HuH-7.5 (cell line): ENCODE measurements around the gene CELF4.

ENCODE experiments used
- DNase-seq: peaks from one replicate; pipeline ENCODE4 v3.0.0; 2011; ENCODE audit warnings: low spot score

CELF4 gene

DNA sequence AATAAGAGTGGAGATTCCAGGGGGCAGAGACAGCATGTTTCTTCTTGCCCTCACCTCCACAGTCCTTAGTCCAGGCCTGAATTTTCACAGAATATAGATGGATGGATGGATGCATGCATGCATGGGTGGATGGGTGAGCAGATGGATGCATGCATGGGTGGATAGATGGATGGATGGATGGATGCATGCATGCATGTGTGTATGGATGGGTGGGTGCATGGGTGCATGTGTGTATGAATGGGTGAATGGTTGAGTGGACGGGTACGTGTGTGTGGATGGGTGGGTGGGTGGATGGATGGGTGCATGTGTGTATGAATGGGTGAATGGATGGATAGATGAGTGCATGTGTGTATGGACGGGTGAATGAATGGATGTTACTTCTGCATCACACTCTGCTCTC lies 153.3 kb downstream of the CELF4 start:
- no peak for DNase-seq

DNA sequence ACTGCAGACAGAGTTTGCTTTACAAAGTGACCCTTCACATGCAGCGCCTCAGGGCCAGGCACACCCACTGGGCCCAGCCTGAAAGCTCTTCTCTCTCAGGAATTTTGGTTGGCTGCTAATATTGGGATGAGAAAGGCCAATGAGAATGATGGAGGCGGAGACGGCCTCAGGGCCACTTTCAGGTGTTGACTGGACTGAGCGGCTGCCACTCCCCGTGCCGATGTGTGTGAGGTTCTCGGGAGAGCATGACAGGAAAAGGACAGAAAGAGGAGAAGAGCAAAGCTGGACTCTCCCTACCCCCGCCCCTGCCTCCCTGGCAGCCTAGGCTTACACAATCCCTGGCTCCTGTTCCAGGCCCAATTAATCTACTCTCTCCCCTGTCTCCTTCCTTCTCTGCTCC lies 155.7 kb downstream of the CELF4 start:
- DNase-seq = no peak

DNA sequence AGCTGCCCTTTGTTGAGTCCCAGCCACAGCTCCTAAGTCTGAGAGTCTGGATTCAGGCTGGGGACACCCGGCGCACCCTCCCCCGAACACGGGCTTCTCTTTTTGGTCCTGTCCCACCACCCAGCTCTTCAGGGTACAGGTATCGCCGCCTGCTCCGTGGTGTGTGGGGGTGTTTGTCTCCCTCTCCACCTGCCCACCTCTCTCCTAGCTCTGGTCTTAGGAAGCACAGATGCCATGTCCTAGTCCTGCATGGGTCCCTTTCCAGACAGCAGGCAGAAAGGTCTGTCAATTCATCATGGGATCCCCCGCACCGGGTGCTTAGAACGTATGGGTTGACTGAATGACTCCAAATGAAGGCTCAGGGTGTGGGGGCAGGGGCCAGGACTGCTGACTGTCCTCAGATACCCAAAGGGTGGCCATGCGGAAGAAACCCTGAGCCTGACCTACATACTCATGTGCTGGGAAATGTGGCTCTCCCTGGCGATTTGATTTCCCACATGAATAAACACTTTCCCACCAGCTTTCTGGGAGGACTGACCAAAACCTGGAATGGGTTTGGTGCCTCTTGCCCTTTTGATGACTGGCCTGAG lies 156.8 kb downstream of the CELF4 start:
- no peak for DNase-seq

DNA sequence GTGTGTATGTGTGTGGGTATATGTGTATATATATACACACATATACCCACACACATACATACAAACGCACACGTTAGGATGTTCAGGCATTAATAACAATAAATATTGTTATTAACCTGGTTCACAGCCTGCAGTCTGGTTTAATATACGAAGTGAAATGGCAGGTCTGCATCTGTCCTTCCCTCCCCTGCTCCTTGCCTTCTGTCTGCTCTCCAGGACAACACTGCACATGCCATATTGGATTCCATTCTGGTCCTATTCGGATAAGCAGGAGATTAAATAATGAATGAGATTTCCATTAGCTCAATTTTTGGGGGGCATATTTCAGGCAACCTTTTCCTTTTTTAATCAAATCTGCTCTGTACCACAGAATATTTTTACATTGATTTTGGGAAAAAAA lies 158.0 kb downstream of the CELF4 start:
- no peak for DNase-seq

DNA sequence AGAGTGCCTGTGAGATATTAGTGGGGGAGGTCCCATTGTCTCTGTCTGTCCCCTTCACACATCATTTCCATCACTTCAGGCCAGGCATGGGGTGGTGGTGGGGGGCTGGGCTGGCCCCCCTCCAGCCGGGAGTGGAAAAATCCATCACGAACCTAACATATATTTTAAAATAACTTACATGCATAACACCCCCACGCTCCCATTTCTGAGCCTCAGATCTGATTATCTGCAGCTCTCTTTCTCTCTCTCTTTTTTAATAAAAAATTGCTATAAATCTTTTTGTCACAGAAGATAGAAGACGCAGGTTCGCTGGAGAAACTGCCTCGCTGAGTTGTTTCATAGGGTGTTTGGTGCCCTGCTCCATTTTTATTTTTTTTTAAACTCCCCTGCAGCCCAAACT lies 159.8 kb downstream of the CELF4 start:
- no peak for DNase-seq

DNA sequence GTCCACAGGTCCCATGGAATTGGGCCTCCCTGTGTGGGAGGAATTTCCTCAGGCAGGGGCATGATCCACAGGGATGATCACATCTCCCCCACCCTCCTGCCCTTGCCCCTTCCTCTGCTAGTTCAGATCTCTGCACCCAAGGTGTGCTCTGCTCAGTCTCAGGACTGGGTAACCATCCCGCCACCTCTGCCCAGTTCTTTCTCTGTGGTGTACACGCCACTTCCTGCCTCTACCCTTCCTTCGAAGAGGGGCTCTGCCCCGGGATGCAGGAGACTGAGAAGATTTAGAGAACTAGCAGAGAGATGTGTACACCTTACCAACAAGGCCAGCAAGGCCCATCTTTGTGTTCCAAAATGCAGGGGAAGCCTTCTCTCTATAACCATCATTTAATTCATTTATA lies 160.4 kb downstream of the CELF4 start:
- no peak for DNase-seq

DNA sequence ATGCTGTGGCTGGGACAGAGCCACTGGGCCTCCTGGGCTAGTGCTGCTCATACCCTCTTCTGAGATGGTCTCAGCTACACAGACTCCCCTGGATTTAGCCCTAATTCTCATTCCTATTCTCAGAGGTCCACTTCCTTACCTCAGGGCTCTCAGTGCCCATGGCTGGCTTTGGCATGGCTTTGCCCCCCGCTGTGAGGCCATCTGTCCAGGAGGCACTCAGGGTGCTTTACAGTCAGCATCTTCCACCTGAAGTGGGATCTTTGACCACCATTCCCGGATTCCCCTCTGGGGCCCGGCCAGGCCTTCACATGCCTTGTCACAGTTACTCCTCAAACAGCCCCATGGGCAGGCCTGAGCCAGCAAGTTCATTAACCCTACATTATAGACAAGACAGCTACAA lies 161.8 kb downstream of the CELF4 start:
- DNase-seq = no peak

DNA sequence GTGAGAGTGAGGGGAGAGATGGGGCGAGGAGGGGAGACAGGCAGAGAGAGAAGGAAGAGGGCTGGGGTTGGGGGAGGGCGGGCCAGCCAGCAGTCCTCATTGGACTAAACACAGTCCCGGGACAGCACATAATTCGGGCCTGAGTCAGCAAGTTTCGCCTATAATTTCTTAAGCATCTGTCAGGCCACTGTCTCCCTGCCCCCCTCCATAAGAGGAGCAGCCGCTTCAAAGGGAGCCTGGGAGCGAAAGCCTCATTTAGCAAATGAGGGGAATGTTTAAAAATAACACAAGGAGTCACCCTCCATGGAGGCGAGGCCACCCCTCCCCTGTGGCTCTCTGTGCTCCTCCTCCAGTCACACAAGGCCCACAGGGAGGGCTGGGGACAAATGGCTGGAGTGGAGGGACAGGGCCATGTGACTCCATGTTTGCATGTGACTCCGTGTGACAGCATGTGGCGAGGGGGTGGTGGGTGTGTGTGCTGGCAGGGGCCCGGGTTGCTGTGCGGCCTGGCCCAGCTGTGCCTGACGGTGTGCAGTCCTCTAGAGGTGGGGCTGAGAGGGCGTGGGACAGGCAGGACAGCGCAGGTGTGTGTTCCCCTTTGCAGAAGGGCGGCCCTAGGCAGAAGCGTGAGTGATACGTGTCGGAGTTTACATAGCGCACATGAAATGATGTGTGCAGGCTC lies 162.4 kb downstream of the CELF4 start:
- no peak for DNase-seq

DNA sequence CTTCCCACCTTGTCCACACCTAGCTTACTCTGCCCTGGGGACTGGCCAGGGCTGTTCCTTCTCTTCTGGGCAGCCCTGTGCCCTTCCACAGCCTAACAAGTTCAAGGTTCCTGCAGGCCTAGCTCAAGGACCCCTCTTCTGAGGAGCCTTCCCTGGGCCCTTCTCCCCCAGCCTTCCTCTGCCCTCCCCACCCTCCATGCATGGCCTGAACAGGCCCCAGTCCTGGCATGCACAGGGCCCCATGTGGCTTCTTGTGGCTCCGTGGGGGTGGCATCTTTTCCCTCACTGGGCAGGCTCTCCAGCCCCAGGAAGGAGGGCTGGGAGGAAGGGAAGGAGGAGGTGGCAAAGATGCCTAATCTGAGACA lies 162.9 kb downstream of the CELF4 start:
- DNase-seq = no peak

DNA sequence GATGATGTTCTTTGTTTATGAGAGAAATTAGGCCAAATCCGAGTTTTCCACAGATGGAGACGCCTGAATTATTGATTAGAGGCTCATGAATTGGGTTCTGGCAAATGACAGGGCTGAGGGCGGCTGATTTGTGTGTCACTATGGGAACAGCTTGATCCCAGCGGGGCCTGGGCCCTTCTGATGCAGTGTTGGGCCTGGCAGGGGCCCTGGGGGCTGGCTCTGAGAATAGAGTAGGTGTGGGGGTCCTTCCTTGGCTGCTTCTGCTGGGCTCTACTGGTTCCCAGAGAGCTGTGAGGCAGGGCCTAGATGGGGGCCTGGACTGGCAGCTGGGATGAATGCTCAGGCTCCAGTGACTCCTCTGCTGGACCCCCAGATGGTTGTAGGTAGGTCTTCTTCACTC lies 164.8 kb downstream of the CELF4 start:
- DNase-seq = no peak

DNA sequence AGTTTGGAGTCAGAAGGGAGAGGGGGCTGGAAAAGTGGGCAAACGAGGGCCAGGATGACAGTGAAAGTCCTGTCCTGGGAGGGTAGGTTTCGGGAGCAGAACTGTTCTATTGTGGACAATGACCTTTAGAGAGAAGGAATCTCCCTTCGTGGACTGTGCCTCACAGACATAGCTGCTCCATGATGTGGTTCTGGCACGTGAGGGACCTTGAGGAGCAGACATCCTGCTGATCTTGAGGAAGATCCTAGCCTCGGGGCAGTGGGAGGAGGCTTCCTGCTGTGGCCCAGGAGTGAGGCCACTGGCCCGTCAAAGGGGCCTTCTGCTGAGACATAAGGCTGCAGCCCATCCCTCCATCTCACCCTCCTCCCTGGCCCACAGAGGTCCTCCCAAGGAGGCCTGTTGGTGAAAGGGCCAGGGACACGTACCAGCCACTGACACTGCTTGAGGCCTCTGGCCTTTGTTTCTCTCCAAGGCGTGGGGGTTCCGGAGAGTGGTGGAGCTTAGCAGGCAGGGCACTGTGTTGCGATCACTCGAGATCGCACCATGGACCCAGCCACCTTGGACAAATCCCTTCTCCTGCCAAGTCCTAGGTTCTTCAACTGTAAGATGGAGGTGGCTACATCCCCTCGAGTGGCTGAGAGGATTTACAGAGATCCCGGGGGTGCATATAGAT lies 167.2 kb downstream of the CELF4 start:
- no peak for DNase-seq

DNA sequence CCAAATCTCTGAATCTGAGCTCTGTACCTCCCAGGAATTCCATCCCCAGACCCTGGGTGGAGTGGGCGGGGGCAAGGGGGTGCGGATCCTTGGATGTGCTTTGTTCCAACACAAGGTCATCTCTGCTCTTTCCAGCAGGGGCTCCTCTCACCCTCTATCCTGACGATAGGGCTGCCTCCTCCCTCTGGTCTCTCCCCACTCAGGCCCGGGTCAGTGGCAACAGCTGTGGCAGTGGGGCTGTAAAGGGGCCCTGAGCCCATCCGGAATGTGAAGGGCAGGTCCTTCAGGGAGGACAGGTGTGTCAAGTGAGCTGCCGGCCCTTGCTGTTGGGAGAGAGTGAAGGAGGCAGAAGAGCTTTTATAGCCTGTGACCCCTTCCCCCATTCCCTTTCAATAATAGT lies 167.8 kb downstream of the CELF4 start:
- no peak for DNase-seq

DNA sequence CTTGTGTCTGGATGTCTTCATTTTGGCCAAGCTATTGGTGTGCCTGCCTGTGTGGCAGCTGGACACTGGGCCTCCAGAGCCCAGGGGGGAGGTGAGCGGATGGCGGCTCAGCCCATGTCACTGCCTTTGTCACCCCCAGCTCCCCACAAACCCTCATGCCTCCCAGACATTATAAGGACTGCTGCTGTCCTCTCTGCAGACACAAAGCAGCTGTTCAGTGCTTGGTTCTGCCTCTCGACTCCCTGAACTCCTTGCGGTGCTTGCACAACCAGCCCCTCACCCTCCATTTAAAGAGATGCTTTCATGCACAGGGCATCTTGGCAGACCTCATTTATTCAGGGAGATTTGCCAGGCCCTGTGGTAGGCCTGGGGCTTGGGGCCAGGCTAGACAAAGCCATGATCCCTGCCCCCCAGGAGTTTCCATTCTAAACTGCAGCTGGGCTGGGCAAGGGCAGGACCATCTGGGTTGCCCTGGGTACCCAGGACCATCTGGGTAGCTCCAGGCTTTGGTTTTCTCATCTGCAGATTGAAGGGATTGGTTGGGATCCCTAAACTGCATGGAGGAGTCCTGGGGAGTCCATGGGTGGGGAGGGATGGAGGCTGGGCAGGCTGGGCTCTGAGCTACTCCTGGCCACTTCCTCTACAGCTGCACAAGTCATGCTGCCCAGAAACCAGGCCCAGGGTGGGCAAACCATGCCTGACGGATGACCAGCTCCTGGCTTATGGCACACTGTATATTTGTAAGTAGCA lies 168.5 kb downstream of the CELF4 start:
- no peak for DNase-seq

DNA sequence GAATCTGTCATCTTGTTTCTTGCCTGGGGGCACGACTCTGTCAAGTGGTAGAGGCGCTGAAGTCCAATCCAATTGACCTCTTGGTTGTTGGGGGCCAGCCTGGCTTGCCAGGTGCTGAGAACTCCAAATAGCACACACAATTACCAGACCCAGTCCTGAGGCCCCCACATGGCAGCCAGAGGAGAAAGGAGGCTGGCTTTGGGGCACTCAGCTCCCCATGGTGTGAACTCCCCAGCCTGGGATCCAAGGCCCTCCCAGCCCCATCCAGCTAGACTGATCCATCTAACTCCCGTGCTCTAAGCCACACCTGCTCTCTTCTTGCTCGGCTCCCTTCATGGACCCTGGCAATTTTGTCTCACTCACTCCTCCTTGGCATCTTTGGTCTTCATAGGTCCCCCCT lies 170.0 kb downstream of the CELF4 start:
- no peak for DNase-seq

DNA sequence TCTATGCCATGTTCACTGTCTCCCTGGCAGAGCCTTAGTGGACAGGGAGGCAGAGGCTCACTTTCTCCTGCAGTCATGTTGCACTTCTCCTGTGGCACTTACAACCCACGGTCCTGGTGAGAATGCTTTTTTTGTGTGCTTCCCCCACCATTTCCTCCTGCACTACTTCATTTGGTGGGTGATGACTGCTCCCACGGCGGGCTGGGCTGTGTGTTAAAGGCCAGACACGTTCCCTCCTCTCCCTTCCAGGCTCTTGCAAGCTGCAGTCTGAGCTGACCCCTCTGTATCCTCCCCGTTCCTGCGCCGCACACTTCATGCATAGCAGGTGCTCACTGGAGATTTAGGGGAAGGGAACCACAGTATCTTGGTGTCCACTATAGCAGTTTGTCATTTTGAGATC lies 170.5 kb downstream of the CELF4 start:
- no peak for DNase-seq

DNA sequence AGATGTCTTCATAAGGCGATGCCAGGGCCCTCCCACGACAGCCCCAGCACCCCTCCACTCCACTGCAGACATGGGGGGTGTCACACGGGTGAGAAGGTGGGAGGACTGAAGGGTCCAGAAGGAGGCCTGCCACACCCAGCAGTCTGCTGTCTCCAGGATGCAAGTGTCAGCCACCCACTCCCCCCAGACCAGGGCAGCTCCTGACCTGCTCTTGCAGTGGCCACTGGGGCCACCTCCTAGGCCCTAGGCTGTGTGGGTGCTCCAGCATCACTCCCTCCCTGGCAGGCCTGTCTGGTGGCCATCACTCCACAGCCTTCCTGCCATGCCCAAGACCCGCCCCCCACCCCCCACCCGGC lies 171.0 kb downstream of the CELF4 start:
- no peak for DNase-seq

DNA sequence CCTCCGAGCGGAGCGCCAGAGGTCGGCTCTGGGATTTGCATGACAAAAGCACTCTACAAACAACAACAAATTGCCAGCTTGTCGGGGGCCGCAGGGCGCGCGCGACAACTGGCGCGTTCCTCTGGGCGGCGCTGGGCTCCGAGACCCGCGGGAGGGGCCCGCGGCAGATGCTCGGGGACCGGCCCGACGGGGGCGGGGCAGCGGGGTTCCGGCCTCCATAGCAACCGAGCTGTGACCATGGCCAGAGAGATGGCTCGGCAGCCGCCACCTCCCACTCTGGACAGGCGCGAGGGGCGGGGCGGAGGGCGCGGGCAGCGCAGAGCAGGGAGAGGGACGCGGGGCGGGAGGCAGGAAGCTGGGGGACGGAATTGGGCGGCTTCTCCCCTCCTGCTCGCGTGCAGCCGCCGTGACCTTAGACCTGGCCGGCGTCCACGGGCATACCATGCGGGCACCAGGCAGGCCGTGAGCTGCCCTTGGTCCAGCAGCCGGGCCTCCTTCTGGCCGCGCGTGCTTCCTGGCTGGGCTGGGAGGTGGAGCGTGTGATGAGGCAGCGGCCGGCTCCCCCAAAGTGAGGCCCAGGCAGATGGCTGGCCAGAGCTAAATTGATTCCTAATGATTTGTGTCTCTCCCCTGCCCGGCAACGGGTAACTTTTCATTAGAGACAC lies 171.5 kb downstream of the CELF4 start:
- no peak for DNase-seq

DNA sequence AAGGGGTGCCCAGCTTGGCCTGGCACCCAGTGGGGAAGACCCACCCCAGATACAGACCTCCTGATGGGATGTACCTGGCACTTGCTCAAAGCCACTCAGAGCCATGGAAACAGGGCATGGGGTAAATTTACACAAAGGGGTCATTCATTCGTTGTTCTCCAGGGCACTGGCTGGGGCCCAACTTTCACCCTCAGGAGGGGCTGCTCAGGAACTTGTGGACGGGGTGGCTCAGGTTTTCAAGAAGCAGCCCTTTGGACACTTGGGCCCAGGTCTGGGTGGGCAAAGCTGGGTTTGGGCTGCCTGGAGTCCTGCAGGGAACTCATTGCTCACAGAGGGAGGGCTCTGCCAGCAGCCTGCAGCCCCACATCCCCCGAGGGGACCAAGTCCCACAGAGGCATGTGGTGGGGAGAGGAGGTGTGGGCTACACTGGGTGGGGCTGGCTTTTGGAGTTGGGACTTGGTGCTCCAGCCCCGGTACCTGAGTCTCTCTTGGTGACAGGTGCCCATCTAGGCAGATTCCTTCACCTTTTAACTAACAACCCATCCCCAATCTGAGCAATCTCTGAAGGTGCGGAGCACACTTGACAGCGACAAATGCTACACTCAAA lies 172.3 kb downstream of the CELF4 start:
- no peak for DNase-seq

DNA sequence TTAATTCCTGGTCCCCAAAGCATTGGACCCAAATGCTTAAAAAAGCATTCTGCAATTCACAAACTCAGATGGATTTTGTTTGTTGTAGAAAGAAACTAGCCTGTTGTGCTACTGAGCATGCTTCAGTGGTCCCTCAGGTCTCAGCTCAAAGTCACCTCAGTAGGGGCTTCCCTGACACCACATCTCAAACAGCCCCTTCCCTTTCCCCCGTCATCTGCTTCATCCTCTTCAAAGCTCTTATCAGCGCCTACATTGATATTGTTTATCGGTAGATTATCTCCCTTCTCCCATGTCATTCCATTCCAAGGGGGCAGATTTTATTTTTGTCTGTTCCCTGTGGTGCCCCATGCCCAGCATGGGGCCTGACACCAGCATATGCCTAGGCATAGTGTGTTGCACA lies 172.9 kb downstream of the CELF4 start:
- DNase-seq = no peak

DNA sequence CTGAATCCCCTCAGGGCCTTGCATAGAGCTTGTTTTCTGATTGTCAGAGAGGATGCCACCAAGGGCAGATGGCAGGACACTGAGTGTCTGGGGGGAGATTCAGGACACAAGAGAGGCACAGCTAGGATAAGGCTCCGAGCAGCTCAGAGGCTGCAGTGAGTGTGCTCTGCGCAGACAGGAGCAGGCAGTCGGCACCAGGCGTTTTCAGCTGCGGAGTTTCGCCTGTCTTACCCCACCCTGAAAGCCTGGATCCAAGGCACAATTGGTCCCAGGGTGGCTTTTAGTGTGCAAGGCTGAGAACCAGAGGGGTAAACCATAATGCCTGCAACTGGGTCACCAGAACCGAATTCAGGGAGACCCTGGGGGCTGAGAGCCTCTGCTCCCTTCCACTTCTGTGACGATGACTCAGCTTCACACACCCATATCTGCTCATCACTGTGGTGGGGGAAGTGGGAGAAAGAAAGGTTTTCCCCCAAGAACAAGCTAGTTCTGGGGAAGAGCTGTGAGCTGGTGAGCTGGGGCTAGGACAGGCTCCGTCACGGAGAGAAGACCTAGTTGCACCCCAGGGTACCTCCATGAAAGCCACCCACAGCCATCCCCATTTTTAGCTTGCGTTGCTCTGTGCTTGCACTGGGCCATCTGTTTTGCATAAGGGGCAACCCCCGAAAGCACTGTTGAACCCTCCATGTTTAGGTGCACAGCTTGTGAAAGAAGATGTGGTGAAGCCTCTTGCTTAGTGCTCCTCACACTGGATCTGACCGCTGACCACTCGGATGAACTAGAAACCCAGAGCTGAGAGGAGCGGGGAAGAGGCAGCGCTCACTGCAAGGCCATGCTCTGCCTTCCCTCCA lies 173.7 kb downstream of the CELF4 start:
- no peak for DNase-seq

DNA sequence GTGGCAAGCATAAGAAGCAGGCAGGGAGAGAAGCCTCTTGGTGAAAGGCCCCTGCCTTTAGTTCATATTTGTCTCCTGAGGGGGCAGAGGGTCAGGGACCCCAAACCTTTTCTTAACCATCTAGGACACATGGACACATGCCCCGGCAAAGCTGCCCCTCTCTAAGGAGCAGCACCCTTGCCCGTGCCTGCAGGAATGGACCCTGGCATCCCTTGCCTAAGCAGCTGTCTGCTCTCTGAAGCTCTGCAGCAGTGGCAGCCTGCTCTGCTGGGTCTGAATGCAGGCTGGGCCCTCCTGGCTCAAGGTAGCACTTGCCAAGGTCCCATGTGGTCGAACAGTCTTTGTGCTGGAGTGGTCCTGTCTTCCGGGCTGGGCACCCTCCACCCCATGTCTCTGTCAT lies 174.4 kb downstream of the CELF4 start:
- DNase-seq = no peak
